ENCODE results near the gene ENPP6.

Gene ENPP6

GRCh38 chr4:184120549-184121127 is 97.0 kb downstream of the ENPP6 start:
- no peak for TF ChIP-seq CTCF (conservative IDR thresholded peaks at IDR 0.05; ENCODE audit: low read depth, low read length)

GRCh38 chr4:184117662-184118199 is 99.9 kb downstream of the ENPP6 start:
- H3K4me3 ChIP-seq (ENCODE audit: low read length), result no peak overlapping the region
- no peak for TF ChIP-seq CTCF (conservative IDR thresholded peaks at IDR 0.05; ENCODE audit: low read depth, low read length)
- DNase-seq (ENCODE audit: low read depth), result no peak

More at GRCh38 chr4:184120549-184121127, 97.0 kb downstream of the ENPP6 start:
- no peak overlapping the region for H3K4me3 ChIP-seq (ENCODE audit: low read length)
- DNase-seq (ENCODE audit: low read depth), result no peak

- H3K4me3 ChIP-seq (ENCODE audit: low read length), result no peak overlapping the region
- no peak for DNase-seq (ENCODE audit: low read depth)
- TF ChIP-seq CTCF (conservative IDR thresholded peaks at IDR 0.05; ENCODE audit: low read depth, low read length), result no peak
These were observed 102.3 kb downstream of the ENPP6 start for GRCh38 chr4:184115399-184115798.

- TF ChIP-seq CTCF (conservative IDR thresholded peaks at IDR 0.05; ENCODE audit: low read depth, low read length), result no peak
- no peak for DNase-seq (ENCODE audit: low read depth)
These were observed 103.2 kb downstream of the ENPP6 start for GRCh38 chr4:184114431-184114830.

GRCh38 chr4:184112006-184112550 is 105.6 kb downstream of the ENPP6 start:
- no peak for TF ChIP-seq CTCF (conservative IDR thresholded peaks at IDR 0.05; ENCODE audit: low read depth, low read length)
- H3K4me3 ChIP-seq (ENCODE audit: low read length), result no peak overlapping the region
- DNase-seq (ENCODE audit: low read depth), result no peak

More at GRCh38 chr4:184114431-184114830, 103.2 kb downstream of the ENPP6 start:
- no peak overlapping the region for H3K4me3 ChIP-seq (ENCODE audit: low read length)

GRCh38 chr4:184111233-184111832 is 106.3 kb downstream of the ENPP6 start:
- no peak for TF ChIP-seq CTCF (conservative IDR thresholded peaks at IDR 0.05; ENCODE audit: low read depth, low read length)
- no peak overlapping the region for H3K4me3 ChIP-seq (ENCODE audit: low read length)
- no peak for DNase-seq (ENCODE audit: low read depth)

Data from retinal pigment epithelial cell (primary cell).